Measurements from ENCODE around the gene IGFBP4.

Gene IGFBP4

DNA sequence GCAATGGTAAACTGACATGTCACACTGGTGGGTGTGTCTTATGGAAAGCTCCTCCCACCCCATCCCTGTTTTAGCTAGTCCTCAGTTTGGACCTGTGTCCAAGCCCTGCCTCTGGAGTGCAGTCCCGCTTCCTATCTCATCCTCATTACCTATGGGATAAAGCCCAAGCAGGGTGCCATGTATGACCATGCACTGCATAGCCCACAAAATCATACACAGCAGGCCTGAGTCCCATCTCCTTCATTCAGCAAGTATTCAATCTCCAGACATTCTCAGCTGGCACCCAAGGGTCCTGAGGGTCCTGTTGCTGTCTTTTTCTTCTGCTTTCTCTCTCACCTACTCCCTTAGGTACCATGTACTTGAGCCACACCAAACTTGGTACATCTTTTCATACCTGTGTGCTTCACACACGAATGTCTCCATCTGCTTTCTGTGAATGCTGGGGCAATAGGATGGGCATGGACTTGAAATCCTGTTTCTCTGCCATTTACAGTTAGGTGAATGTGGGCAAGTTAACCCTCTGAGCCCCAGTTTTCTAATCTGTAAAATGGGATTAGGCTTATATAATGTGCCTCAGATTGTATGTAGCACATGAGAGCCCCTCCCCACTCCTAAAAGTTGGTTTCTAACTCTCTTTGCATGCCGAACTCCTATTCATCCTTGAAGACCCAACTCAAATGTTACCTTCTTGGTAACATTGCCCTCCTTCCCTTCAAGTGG, 29.6 kb downstream of the IGFBP4 start:
- no peak for DNase-seq

- no peak for DNase-seq
Observed at GRCh38 chr17:40473573-40474365, 30.5 kb downstream of the IGFBP4 start.

GRCh38 chr17:40474419-40475002, 31.3 kb downstream of the IGFBP4 start:
- no peak for DNase-seq

DNA sequence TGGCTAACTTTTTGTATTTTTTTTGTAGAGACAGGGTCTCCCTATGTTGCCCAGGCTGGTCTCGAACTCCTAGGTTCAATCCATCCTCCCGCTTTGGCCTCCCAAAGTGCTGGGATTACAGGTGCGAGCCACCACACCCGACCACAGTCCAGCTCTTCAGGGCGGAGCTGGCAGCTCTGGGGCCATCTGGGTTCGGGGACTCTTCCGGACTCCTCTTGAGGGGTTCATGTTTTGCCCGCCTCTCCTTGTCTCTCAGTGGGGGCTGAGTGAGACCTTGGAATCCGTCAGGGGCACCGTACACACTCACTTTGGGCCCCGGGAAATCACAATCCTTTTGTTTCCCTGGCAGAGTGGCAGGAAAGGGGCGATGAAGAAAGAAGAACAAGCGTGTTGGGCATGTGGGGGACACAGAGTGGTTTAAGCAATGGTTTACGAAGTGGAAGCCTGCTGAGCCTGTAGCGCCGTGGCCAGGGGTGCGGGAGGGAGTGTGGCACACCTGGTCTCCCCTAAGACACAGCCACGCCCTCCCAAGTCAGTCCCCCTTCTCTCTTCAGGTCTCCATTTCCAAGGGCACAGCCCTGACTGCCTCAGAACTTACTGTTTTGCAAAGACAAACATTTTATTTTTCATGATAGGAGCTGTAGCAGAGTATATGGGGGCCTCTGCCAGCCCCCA, 32.1 kb downstream of the IGFBP4 start:
- DNase-seq = no peak

DNA sequence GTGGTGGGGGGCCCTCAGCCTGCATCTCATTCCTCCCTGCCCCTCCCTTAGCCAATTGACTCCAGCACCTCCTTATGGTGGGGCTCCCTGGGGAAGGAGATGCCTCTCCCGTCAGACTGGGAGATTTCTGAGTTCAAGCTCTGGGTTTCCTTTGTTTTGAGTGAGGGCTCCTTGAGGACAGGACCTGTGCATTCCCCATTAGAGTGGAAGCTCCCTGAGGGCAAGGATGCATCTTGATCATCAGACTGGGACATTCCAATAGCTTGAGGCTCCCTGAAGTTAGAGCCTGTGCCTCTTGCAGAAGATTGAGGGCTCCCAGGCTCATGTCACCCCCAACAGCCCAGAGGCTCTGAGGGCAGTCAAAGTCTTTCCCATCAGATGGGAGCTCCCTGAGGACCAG, 34.5 kb downstream of the IGFBP4 start:
- DNase-seq = no peak

DNA sequence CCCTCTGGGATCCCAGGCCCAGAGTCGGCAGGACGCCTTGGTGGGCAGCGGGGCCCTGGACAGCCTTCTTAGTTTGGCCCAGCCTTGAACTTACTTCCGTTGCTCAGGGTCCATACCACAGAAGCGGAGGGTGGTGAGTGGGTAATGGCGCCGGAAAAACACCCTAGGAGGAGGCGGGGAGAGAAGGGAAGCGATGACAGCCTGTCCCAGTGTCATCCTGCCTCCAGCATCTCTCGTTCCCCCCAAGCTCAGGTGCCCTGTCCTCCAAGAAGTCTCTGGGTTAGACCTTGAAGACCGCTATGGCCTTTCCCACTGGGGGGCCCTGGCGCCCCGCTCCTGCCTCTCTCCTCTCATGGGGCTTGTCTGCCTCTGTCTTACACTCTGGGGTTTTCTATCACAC, 35.2 kb downstream of the IGFBP4 start:
- DNase-seq = no peak

DNA sequence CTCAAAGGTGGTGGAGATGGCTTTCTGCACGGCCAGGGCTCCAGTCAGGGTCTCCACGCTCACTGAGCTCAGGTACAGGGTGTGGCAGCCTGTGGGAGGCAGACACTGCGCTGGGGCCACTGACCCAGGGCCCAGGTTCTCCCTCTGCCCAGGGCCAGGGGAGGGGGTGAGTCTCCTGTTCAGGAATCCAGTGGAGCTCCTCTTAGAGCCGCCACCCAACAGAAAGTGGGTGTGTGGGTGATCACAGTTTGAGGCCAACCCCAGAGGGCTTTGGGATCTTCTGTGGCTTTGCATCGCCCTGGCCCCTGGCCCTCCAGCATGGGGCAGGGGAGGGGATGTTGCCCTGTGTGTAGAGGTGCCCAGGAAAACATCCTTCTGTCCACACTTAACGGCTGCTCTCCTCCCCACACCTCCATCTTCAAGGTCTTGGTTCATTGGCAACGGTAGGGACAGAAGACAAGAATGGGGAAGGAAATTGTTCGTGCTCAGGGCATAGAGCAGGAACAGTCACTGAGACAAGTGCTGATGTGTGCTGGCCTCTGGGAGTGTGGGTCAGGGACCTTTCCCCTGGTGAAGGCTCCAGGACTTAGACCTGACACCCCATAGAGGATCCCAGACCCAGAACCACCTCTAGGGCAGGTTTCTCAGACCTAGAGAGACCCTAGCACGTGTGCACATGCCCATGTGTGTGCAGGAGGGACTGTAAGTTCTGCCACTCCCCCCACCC, 36.7 kb downstream of the IGFBP4 start:
- peak in 1 of 2 donors; percentile 24 for DNase-seq

DNA sequence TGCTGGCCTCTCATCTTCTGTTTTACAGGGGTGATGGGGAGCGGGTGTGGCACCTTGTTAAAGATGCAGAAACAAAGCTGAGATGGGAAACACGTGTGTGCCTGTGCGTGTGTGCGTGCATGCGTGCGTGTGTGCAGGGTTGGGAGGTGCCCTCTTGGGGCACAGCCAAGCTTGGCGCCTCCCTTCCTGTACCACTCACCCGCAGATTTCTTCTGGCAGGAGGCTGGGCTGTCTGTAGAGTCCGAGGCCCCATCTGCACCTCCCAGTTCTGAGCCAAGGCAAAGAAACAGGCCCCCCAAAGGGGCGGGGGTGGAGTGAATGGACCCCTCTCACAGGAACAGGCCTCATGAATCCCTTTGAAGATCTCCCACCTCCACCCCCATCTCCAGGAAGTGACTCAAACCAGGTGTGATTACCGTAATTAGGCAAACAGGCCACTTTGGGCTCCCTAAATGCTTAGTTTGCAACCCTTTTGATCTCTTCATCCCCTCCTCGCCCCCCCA, 37.3 kb downstream of the IGFBP4 start:
- DNase-seq = peak; percentile 63 to 74

DNA sequence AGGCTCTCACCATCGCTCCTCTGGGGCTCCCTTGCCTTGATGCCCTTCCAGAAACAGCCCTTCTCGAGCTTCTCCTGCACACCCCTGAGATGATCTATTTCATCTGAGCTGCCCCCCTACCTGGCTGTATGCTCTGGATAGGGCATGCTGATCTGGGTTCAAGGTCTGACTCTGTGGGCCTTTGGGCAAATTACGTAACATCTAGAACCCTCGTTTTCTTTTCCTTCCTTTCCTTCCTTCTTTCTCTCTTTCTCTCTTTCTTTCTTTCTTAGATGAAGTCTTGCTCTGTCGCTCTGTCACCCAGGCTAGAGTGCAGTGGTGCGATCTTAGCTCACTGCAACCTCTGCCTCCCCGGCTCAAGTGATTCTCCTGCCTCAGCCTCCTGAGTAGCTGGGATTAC, 37.9 kb downstream of the IGFBP4 start:
- no peak for DNase-seq

GRCh38 chr17:40482722-40483121, 39.5 kb downstream of the IGFBP4 start:
- no peak for DNase-seq

- no peak for DNase-seq
Observed at GRCh38 chr17:40483679-40484078, 40.4 kb downstream of the IGFBP4 start.

GRCh38 chr17:40484285-40484972, 41.2 kb downstream of the IGFBP4 start:
- no peak for DNase-seq

- DNase-seq = no peak
Observed at GRCh38 chr17:40484973-40485530, 41.8 kb downstream of the IGFBP4 start.

GRCh38 chr17:40485851-40486521, 42.7 kb downstream of the IGFBP4 start:
- no peak for DNase-seq

- no peak for DNase-seq
Observed at GRCh38 chr17:40486522-40487370, 43.5 kb downstream of the IGFBP4 start.

DNA sequence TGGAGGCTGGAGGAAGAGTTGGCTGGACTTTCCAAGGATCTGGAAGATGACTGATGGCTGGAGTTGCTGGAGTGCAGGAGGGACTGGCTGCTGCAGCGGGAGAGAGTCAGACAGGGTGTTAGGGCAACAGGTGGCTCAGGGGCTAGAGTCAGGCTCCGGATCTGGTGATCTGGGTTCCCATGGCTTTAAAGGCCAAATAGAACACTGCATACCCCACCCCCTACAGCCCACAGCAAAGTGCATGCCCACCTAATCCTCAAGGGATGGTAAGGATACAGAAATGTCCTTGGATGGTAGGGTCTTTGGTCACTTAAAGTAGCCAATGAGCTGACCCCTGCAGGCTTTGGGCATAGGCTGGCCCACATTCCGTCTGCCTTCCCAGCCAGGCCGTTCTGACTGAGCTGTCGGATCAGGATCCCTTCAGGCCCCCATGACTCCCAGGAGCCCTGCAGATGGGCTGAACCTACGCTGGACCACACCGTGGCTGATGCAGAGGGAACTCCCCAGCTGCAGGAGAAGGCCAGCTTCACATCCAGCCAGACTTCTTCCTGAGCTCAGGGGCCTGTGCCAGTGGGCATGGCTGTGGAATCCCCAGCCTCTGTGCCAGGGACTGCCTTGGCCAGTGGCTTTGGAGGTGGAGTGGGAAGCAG, 44.2 kb downstream of the IGFBP4 start:
- no peak for DNase-seq

DNA sequence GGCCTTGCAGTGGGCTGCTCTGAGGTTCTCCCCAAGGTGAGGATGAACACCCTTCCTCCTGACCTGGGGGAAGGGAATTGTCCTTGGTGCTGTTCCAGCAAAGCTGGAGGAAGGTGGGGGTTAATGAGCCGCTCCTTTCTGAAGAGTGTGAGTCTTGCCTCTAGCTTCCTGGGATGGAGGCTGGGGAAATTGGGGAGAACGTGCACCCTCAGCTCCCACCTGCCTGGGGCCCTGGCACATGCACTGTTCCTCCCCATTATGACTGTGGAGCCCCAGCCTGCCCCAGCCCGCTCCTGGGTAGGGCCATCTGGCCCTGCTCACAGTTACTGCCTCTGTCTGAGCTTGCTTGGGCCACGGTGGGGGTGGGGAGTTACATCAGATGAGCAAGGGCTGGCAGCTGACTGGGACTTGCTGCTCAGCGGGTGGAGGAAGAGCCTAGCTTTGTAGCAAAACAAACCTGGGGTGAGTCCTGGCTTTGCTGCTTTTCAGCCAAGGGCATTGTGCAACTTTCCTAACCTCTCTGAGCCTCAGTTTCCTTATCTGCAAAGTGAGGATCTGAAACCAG, 47.1 kb downstream of the IGFBP4 start:
- no peak for DNase-seq

- DNase-seq = no peak
Observed at GRCh38 chr17:40490982-40491381, 47.7 kb downstream of the IGFBP4 start.

DNA sequence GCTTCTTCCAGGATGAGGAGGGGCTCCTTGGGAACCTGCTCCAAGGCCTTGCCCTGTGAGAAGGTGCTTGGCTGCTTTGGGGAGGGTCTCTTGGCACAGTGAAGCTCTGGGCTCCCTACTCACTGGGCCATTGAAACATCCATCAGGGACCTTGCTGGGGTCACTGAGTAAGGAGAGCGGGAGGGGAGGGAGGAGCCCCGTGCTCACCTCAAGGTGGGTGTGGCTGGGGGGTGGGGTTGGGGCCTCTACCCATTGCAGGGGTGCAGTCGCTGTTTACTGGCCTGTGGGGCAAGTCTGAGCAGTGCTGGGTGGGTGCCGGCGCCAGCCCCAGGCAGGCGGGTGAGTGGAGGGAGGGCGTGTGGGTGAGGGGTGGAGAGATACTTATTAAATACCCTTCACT, 48.2 kb downstream of the IGFBP4 start:
- no peak for DNase-seq

Data from stimulated activated CD4-positive, alpha-beta T cell treated with anti-CD3 and anti-CD28 coated beads, Interleukin-2, amount 100 ng/mL, for 48 hours (primary cell).